Keratinocyte (primary cell): ENCODE results near the gene MERTK. TPM values are rescaled to one million over a fixed set of nuclear protein-coding genes. Genes with fewer than 3 reads are reported as not detected.

ENCODE experiments used
- DNase-seq: peaks from one replicate; pipeline ENCODE4 v3.0.0-alpha.2; 2011; ENCODE audit warnings: low read depth, missing footprints, low spot score
- FAIRE-seq: peaks from 2 replicates; lab custom pipeline; 2011; peaks lifted over from hg19 to GRCh38; lab: Jason Lieb, UNC
- H2AFZ ChIP-seq: 2 replicates; pipeline ENCODE4 v1.6.0; 2012; ENCODE audit warnings: low read length, control low read depth, inconsistent platforms; ENCODE audit not compliant: control insufficient read depth
- H3K27ac ChIP-seq: 2 replicates; pipeline ENCODE4 v1.5.1; 2011; ENCODE audit warnings: low read length; ENCODE audit not compliant: control insufficient read depth, insufficient read depth
- H3K27me3 ChIP-seq: 3 replicates; pipeline ENCODE4 v1.6.0; 2011; ENCODE audit warnings: low read length; ENCODE audit not compliant: control insufficient read depth, insufficient read depth; ENCODE audit errors: extremely low read depth
- H3K36me3 ChIP-seq, 2 experiments: 2 replicates in 1 of 2; 3 replicates in 1 of 2; pipeline ENCODE4 v1.5.1; 2011; ENCODE audit warnings: low read length in 2 of 2, mild to moderate bottlenecking in 1 of 2; ENCODE audit not compliant: control insufficient read depth in 2 of 2, insufficient read depth in 2 of 2; ENCODE audit errors: extremely low read depth in 1 of 2
- H3K4me1 ChIP-seq: 3 replicates; pipeline ENCODE4 v1.5.1; 2011; ENCODE audit warnings: low read length; ENCODE audit not compliant: control insufficient read depth, insufficient read depth; ENCODE audit errors: extremely low read depth
- H3K4me2 ChIP-seq: 3 replicates; pipeline ENCODE4 v1.6.0; 2011; ENCODE audit warnings: low read depth, low read length; ENCODE audit not compliant: control insufficient read depth, insufficient read depth; ENCODE audit errors: extremely low read depth
- H3K4me3 ChIP-seq, 3 experiments: fragments of 200-600 bp in 1 of 3; sonication (generic) in 1 of 3; 2 replicates in 2 of 3; 3 replicates in 1 of 3; pipeline ENCODE4 v1.5.1; 2011 to 2016; ENCODE audit warnings: low read length in 3 of 3, mild to moderate bottlenecking in 3 of 3, control low read depth in 2 of 3, inconsistent platforms in 1 of 3, low read depth in 1 of 3, mixed read lengths in 1 of 3, mixed run types in 1 of 3, moderate library complexity in 1 of 3; ENCODE audit not compliant: control insufficient read depth in 2 of 3, insufficient read depth in 2 of 3; ENCODE audit errors: extremely low read depth in 1 of 3
- H3K79me2 ChIP-seq: 2 replicates; pipeline ENCODE4 v1.6.0; 2012; ENCODE audit warnings: low read length; ENCODE audit not compliant: control insufficient read depth, insufficient read depth
- H3K9ac ChIP-seq: 3 replicates; pipeline ENCODE4 v1.6.0; 2011; ENCODE audit warnings: low read length; ENCODE audit not compliant: control insufficient read depth, insufficient read depth; ENCODE audit errors: extremely low read depth
- H3K9me1 ChIP-seq: 3 replicates; pipeline ENCODE4 v1.6.0; 2011; ENCODE audit warnings: low read length; ENCODE audit not compliant: control insufficient read depth, insufficient read depth; ENCODE audit errors: extremely low read depth
- H3K9me3 ChIP-seq: 2 replicates; pipeline ENCODE4 v1.5.1; 2012; ENCODE audit warnings: low read depth, low read length; ENCODE audit not compliant: control insufficient read depth
- H4K20me1 ChIP-seq: 3 replicates; pipeline ENCODE4 v1.6.0; 2011; ENCODE audit warnings: low read length; ENCODE audit not compliant: control insufficient read depth, insufficient read depth; ENCODE audit errors: extremely low read depth
- EZH2 ChIP-seq: IDR thresholded peaks from one replicate; pipeline ENCODE4 v1.6.1; 2012; ENCODE audit warnings: inconsistent platforms, mild to moderate bottlenecking, low read length, moderate library complexity
- dilution Hi-C: fragments of 300-500 bp; cut with MboI; formaldehyde crosslinking; loops from one replicate; pipeline ENCODE4 v1.7.0; 2020; ENCODE audit warnings: low sequenced_read_pairs; ENCODE audit not compliant: extremely low pct_ligation_motif_present
- polyA plus RNA-seq, 5 experiments: library from polyadenylated mRNA; depleted of rRNA in 3 of 5; stranded (reverse) in 3 of 5; stranded (forward) in 1 of 5; unstranded in 1 of 5; fragments of >200 nt; gene quantifications; 1 replicate in 1 of 5; 2 replicates in 3 of 5; 3 replicates in 1 of 5; pipeline versions ENCODE4 v1.2.1 to v1.2.3, GENCODE V29; 2011 to 2012; ENCODE audit warnings: missing spikeins in 2 of 5, low read depth in 1 of 5, low replicate concordance in 1 of 5
- TF ChIP-seq, protein P1 (sequence below), 3 experiments: IDR thresholded peaks in 1 of 3; conservative IDR thresholded peaks in 1 of 3; optimal IDR thresholded peaks in 1 of 3; 2 replicates in 2 of 3; 3 replicates in 1 of 3; pipeline versions ENCODE3 to v1.5.1; 2011; ENCODE audit warnings: low read length in 3 of 3, mild to moderate bottlenecking in 3 of 3, moderate library complexity in 2 of 3, control low read depth in 1 of 3, inconsistent platforms in 1 of 3; ENCODE audit not compliant: insufficient read depth in 2 of 3; ENCODE audit errors: extremely low read depth in 1 of 3

Gene MERTK
- polyA plus RNA-seq, 1 donor (not counting 4 experiments of a cell fraction or from before 2014, with no cell fraction given): 0.14 TPM

DNA sequence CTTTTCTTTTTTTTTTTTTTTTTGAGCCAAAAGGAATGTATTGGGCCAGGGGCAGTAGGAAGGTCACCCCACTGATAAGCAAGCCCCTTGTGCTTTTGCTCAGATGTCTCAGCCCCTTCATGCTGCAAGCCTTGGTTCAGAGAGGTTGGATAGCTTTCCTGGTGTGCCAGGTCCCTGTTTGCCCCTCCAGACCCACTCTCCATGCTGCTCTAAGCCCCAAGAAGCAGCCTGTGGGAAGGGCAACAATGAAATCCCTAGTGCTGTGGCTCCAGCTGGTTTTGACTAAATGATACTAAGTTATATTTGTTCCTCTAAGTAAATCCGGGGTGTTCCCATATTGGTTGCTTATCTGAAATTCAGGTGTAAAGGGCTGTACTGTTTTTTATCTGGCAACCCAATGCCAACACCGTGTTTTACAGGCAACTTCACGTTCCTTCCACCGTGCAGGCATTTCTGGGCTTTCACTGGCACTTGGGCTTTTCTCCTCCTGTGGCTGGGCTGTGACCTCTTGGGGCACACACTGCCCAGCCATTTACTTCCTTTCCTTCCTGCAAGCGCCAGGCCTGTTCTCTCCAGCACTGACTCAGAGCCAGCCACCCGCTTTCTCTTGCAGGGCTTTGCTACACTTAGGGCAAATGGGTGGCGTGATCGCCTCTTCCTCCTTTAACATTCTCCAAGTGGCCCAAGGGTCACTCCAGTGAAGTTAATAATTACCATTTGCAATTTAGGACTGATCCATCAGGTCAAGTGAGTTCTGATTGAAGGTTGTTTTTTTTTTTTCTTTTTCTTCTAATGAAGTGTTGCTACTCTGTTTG, 21.6 kb downstream of the MERTK start:
- dilution Hi-C loops: loop anchor here (25.0 kb wide), 1 partner anchor 92 kb away; no protein-coding TSS in a partner anchor
- no peaks in the 10 kb centered on the region for H4K20me1 ChIP-seq
- no peak overlapping the region for H3K4me3 ChIP-seq
- no peaks in the 10 kb centered on the region for H3K79me2 ChIP-seq
- no peaks in the 10 kb centered on the region for H3K9me3 ChIP-seq
- H3K4me2 ChIP-seq: no peak overlapping the region
- H3K9ac ChIP-seq: no peak overlapping the region
- no peak for DNase-seq
- no peaks in the 10 kb centered on the region for H3K4me1 ChIP-seq
- H3K36me3 ChIP-seq: no peaks in the 10 kb centered on the region
- no peak for FAIRE-seq
- peaks cover 54% of the 10 kb centered on the region for H3K27me3 ChIP-seq
- no peak overlapping the region for H2AFZ ChIP-seq
- H3K27ac ChIP-seq: no peak overlapping the region
- no peaks in the 10 kb centered on the region for H3K9me1 ChIP-seq
- TF ChIP-seq, protein P1, sequence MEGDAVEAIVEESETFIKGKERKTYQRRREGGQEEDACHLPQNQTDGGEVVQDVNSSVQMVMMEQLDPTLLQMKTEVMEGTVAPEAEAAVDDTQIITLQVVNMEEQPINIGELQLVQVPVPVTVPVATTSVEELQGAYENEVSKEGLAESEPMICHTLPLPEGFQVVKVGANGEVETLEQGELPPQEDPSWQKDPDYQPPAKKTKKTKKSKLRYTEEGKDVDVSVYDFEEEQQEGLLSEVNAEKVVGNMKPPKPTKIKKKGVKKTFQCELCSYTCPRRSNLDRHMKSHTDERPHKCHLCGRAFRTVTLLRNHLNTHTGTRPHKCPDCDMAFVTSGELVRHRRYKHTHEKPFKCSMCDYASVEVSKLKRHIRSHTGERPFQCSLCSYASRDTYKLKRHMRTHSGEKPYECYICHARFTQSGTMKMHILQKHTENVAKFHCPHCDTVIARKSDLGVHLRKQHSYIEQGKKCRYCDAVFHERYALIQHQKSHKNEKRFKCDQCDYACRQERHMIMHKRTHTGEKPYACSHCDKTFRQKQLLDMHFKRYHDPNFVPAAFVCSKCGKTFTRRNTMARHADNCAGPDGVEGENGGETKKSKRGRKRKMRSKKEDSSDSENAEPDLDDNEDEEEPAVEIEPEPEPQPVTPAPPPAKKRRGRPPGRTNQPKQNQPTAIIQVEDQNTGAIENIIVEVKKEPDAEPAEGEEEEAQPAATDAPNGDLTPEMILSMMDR (optimal IDR thresholded peaks at IDR 0.05 in 1 of 3, IDR thresholded peaks at IDR 0.05 in 1 of 3, conservative IDR thresholded peaks at IDR 0.05 in 1 of 3; ENCODE audit: extremely low read depth in 1 of 3, insufficient read depth in 2 of 3, low read length in 3 of 3): no peak
- TF ChIP-seq EZH2: no peak

DNA sequence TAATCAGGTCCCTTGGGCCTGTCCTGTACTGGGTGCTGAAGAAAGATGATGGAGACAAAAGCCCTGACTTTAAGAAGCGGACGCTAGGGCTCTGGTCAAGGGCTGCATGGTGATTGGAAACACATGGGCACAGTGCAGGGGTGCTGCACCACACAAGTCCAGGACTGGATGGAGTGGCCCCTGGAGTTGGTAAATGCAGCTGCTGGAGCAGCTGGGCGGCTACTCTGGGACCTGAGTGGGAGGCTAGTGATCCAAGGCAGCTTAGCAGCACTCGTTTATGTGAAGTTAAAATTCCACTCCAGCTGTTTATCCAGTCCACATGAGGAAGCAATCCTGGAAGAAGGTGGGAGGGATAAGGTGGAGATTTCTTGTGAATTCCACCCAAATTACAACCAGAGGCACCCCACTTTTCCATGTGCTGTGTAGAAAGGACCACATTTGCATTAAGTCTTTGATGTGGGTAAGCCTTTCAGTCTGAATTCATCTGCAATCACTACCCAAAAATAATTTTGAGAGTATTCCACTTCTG, 24.9 kb downstream of the MERTK start:
- dilution Hi-C loops: loop anchor here (25.0 kb wide), 1 partner anchor 89 kb away; no protein-coding TSS in a partner anchor
- TF ChIP-seq, protein P1 (optimal IDR thresholded peaks at IDR 0.05 in 1 of 3, IDR thresholded peaks at IDR 0.05 in 1 of 3, conservative IDR thresholded peaks at IDR 0.05 in 1 of 3; ENCODE audit: extremely low read depth in 1 of 3, insufficient read depth in 2 of 3, low read length in 3 of 3): no peak
- TF ChIP-seq EZH2: no peak
- no peak for DNase-seq

More for the DNA sequence above, 24.9 kb downstream of the MERTK start:
- peaks cover 66% of the 10 kb centered on the region for H3K27me3 ChIP-seq
- no peaks in the 10 kb centered on the region for H3K9me3 ChIP-seq
- no peaks in the 10 kb centered on the region for H3K36me3 ChIP-seq
- no peaks in the 10 kb centered on the region for H4K20me1 ChIP-seq
- no peak overlapping the region for H3K9ac ChIP-seq
- no peak for FAIRE-seq
- H3K9me1 ChIP-seq: no peaks in the 10 kb centered on the region
- no peak overlapping the region for H3K4me3 ChIP-seq
- no peak overlapping the region for H3K4me2 ChIP-seq
- H3K27ac ChIP-seq: no peak overlapping the region
- no peaks in the 10 kb centered on the region for H3K79me2 ChIP-seq
- no peak overlapping the region for H2AFZ ChIP-seq
- no peaks in the 10 kb centered on the region for H3K4me1 ChIP-seq
